D341Med (cell line): ENCODE results near the gene NUFIP2.
"Not testable (repeated sequence)": the region's sequence is repeated elsewhere in the genome, so short reads cannot be mapped to it uniquely, and the experiment has no call there.

Experiments
- DNase-seq: peaks from one replicate; pipeline ENCODE4 v3.0.0; 2012; ENCODE audit warnings: low spot score

The NUFIP2 gene

GRCh38 chr17:29237476-29238132 is 56.3 kb downstream of the NUFIP2 start:
- no peak for DNase-seq

GRCh38 chr17:29235904-29236303 is 58.0 kb downstream of the NUFIP2 start:
- DNase-seq: no peak

- not testable (repeated sequence) for DNase-seq
Observed at GRCh38 chr17:29234972-29235371, 59.0 kb downstream of the NUFIP2 start.

GRCh38 chr17:29233301-29233700 is 60.6 kb downstream of the NUFIP2 start:
- DNase-seq: no peak

- DNase-seq: no peak
Observed at GRCh38 chr17:29225396-29225795, 68.6 kb downstream of the NUFIP2 start.

- DNase-seq: not testable (repeated sequence)
Observed at GRCh38 chr17:29221338-29221737, 72.6 kb downstream of the NUFIP2 start.

- peak; percentile 93 for DNase-seq
Observed at GRCh38 chr17:29219378-29220047, 74.4 kb downstream of the NUFIP2 start.

- DNase-seq: no peak
Observed at GRCh38 chr17:29216856-29217255, 77.1 kb downstream of the NUFIP2 start.

GRCh38 chr17:29216181-29216580 is 77.8 kb downstream of the NUFIP2 start:
- no peak for DNase-seq

- DNase-seq: no peak
Observed at GRCh38 chr17:29215717-29216116, 78.2 kb downstream of the NUFIP2 start.

GRCh38 chr17:29215174-29215573 is 78.8 kb downstream of the NUFIP2 start:
- no peak for DNase-seq

GRCh38 chr17:29214215-29215146 is 79.5 kb downstream of the NUFIP2 start:
- DNase-seq: no peak

GRCh38 chr17:29212681-29213121 is 81.2 kb downstream of the NUFIP2 start:
- no peak for DNase-seq

- DNase-seq: no peak
Observed at GRCh38 chr17:29212094-29212631, 81.8 kb downstream of the NUFIP2 start.

GRCh38 chr17:29210879-29211278 is 83.1 kb downstream of the NUFIP2 start:
- no peak for DNase-seq

- no peak for DNase-seq
Observed at GRCh38 chr17:29209073-29209472, 84.9 kb downstream of the NUFIP2 start.

- no peak for DNase-seq
Observed at GRCh38 chr17:29207975-29208374, 86.0 kb downstream of the NUFIP2 start.
